HFF-Myc (cell line): Measurements from ENCODE around the gene FAM98A.

Experiments used
- DNase-seq: peaks from one replicate; pipeline ENCODE4 v3.0.0-alpha.2; 2011; ENCODE audit warnings: low read depth; ENCODE audit errors: extremely low read depth
- H3K4me3 ChIP-seq: replicated peaks from 2 replicates; pipeline ENCODE4 v1.5.1; 2011; ENCODE audit warnings: low read depth, mild to moderate bottlenecking, control low read depth, low read length
- TF ChIP-seq, protein P1 (sequence below): IDR thresholded peaks from 2 replicates; pipeline ENCODE4 v1.5.1; 2012; ENCODE audit warnings: mild to moderate bottlenecking, low read depth, low read length, control low read depth; ENCODE audit errors: missing control alignments

FAM98A gene

GRCh38 chr2:33632831-33633230 lies 33.7 kb upstream of the FAM98A start:
- DNase-seq = no peak
- TF ChIP-seq, protein P1, sequence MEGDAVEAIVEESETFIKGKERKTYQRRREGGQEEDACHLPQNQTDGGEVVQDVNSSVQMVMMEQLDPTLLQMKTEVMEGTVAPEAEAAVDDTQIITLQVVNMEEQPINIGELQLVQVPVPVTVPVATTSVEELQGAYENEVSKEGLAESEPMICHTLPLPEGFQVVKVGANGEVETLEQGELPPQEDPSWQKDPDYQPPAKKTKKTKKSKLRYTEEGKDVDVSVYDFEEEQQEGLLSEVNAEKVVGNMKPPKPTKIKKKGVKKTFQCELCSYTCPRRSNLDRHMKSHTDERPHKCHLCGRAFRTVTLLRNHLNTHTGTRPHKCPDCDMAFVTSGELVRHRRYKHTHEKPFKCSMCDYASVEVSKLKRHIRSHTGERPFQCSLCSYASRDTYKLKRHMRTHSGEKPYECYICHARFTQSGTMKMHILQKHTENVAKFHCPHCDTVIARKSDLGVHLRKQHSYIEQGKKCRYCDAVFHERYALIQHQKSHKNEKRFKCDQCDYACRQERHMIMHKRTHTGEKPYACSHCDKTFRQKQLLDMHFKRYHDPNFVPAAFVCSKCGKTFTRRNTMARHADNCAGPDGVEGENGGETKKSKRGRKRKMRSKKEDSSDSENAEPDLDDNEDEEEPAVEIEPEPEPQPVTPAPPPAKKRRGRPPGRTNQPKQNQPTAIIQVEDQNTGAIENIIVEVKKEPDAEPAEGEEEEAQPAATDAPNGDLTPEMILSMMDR = no peak
- no peak overlapping the region for H3K4me3 ChIP-seq

DNA sequence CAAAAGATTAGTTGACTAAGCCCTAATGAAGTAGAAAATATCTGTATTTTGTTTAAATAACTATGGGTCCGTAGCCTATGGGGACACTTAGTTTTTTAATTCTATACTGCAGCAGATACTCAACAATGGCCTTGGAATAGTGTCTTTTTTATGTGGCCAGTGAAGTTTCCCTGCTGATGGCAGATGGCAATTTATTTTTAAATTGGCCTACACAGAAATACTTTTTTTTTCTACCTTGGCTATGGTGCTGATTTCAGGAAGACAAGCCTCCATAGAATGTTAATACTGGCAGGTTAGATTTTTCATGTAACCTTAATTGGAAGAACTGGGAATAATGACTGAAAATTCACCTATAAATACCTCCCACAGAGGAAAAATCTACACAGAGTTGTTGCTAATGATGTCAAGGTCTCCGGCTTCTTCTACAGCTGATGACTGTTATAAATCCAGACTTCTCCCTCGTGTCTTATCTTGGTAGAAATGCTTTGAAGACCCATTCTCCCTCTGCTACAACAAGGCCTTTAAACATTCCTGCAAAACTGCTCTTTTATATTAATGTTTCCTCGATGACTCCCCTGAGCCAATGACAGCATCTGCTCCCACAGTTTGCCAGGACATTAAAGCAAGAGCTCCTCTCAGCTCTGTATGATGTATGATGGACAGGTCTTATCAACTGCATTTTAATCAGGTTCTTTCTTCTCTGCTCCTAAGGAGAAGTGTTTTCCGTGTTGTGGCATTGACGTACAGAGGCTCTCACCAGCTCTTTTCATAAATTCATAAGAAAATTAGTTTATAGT lies 29.1 kb upstream of the FAM98A start:
- TF ChIP-seq, protein P1 = no peak
- H3K4me3 ChIP-seq = no peak overlapping the region
- DNase-seq = no peak

DNA sequence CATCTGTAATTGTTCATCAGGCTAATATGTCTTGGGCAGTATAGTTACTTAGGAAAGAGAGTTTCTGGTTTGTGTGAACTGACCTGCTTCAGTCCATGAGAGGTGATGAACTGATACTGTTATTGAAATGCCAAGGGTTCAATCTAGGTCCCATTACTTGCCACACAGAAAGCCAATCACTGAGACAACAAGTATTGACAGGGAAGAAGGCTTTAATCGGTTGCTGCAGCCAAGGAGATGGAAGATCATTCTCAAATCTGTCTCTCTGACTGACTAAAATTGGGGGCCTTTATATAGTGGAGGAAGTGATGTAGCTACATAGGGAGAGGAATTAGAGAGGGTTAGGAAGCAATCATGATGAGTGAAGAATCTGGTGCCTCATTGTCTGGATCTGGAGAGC lies 19.9 kb upstream of the FAM98A start:
- H3K4me3 ChIP-seq = no peak overlapping the region
- TF ChIP-seq, protein P1 = no peak
- no peak for DNase-seq

GRCh38 chr2:33617989-33618388 lies 18.9 kb upstream of the FAM98A start:
- DNase-seq = no peak
- H3K4me3 ChIP-seq = no peak overlapping the region
- TF ChIP-seq, protein P1 = no peak

- no peak for DNase-seq
- no peak overlapping the region for H3K4me3 ChIP-seq
- TF ChIP-seq, protein P1 = no peak
These were observed 18.3 kb upstream of the FAM98A start for GRCh38 chr2:33617401-33617800.

DNA sequence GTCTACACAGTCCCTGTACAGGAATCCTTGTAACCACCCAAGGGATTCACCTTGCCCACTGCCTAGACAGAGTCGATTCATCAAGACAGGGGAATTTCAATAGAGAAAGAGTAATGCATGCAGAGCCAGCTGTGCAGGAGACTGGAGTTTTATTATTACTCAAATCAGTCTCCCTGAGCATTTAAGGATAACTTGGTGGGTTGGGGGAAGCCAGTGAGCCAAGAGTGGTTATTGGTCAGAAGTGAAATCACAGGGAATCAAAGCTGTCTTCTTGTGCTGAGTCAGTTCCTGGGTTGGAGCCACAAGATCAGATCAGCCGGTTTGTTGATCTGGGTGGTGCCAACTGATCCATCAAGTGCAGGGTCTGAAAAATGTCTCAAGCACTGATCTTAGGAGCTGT lies 17.8 kb upstream of the FAM98A start:
- no peak for DNase-seq
- TF ChIP-seq, protein P1 = no peak
- no peak overlapping the region for H3K4me3 ChIP-seq

- no peak overlapping the region for H3K4me3 ChIP-seq
- TF ChIP-seq, protein P1 = no peak
These were observed 15.1 kb upstream of the FAM98A start for GRCh38 chr2:33614190-33614589.

More at GRCh38 chr2:33614190-33614589, 15.1 kb upstream of the FAM98A start:
- no peak for DNase-seq
